Activated T-helper 9 cell treated with anti-CD3 and anti-CD28 coated beads, Interleukin-2, amount 50 U/mL, for 16 hours (primary cell): Measurements from ENCODE around the gene CDPF1.
"Not testable (repeated sequence)": the region's sequence is repeated elsewhere in the genome, so short reads cannot be mapped to it uniquely, and the experiment has no call there.

Experiments used
- DNase-seq: peaks from one replicate; pipeline ENCODE4 v3.0.0-alpha.2; 2020; ENCODE audit warnings: low read depth

The CDPF1 gene

GRCh38 chr22:46224898-46225290, 25.2 kb downstream of the CDPF1 start:
- DNase-seq: no peak

GRCh38 chr22:46224044-46224897, 25.8 kb downstream of the CDPF1 start:
- DNase-seq: no peak

- no peak for DNase-seq
These were observed 29.2 kb downstream of the CDPF1 start for GRCh38 chr22:46220921-46221320.

- DNase-seq: no peak
These were observed 30.5 kb downstream of the CDPF1 start for GRCh38 chr22:46219636-46220035.

- no peak for DNase-seq
These were observed 35.5 kb downstream of the CDPF1 start for GRCh38 chr22:46214616-46215015.

- DNase-seq: no peak
These were observed 35.9 kb downstream of the CDPF1 start for GRCh38 chr22:46214149-46214548.

- DNase-seq: no peak
These were observed 37.0 kb downstream of the CDPF1 start for GRCh38 chr22:46213052-46213451.

GRCh38 chr22:46212195-46212594, 37.9 kb downstream of the CDPF1 start:
- no peak for DNase-seq

GRCh38 chr22:46209262-46209661, 40.8 kb downstream of the CDPF1 start:
- DNase-seq: no peak

- DNase-seq: no peak
These were observed 46.5 kb downstream of the CDPF1 start for GRCh38 chr22:46203601-46203980.

GRCh38 chr22:46202897-46203600, 47.0 kb downstream of the CDPF1 start:
- DNase-seq: no peak

GRCh38 chr22:46201059-46201757, 48.9 kb downstream of the CDPF1 start:
- no peak for DNase-seq

- not testable (repeated sequence) for DNase-seq
These were observed 51.3 kb downstream of the CDPF1 start for GRCh38 chr22:46198806-46199205.

- DNase-seq: no peak
These were observed 51.8 kb downstream of the CDPF1 start for GRCh38 chr22:46198274-46198673.

GRCh38 chr22:46196278-46196677, 53.8 kb downstream of the CDPF1 start:
- no peak for DNase-seq

GRCh38 chr22:46195487-46196165, 54.5 kb downstream of the CDPF1 start:
- DNase-seq: no peak
